ENCODE data around the gene MPRIP.

Gene MPRIP

GRCh38 chr17:17081304-17081940, 39.2 kb downstream of the MPRIP start:
- no peak for TF ChIP-seq TAF1 (IDR thresholded peaks at IDR 0.05; ENCODE audit: borderline replicate concordance, insufficient read depth, low read length)
- no peak for TF ChIP-seq SIN3A (IDR thresholded peaks at IDR 0.05; ENCODE audit: borderline replicate concordance, insufficient read depth, low read length)
- TF ChIP-seq POLR2AphosphoS5 (IDR thresholded peaks at IDR 0.05; ENCODE audit: low read depth, low read length): no peak
- no peak for TF ChIP-seq REST (IDR thresholded peaks at IDR 0.05; ENCODE audit: insufficient read depth in 1 of 2, low read depth in 2 of 2, low read length in 2 of 2)
- no peak for TF ChIP-seq FOXP2 (optimal IDR thresholded peaks at IDR 0.05; ENCODE audit: borderline replicate concordance, extremely low read depth, extremely low read length, insufficient read depth)

GRCh38 chr17:17082878-17083277, 40.6 kb downstream of the MPRIP start:
- TF ChIP-seq TAF1 (IDR thresholded peaks at IDR 0.05; ENCODE audit: borderline replicate concordance, insufficient read depth, low read length) (no peak), REST (IDR thresholded peaks at IDR 0.05; ENCODE audit: insufficient read depth in 1 of 2, low read depth in 2 of 2, low read length in 2 of 2) (no peak)

GRCh38 chr17:17084317-17084835, 42.1 kb downstream of the MPRIP start:
- TF ChIP-seq REST (IDR thresholded peaks at IDR 0.05; ENCODE audit: insufficient read depth in 1 of 2, low read depth in 2 of 2, low read length in 2 of 2) (no peak), FOXP2 (optimal IDR thresholded peaks at IDR 0.05; ENCODE audit: borderline replicate concordance, extremely low read depth, extremely low read length, insufficient read depth) (no peak), POLR2AphosphoS5 (IDR thresholded peaks at IDR 0.05; ENCODE audit: low read depth, low read length) (no peak), TAF1 (IDR thresholded peaks at IDR 0.05; ENCODE audit: borderline replicate concordance, insufficient read depth, low read length) (no peak), SIN3A (IDR thresholded peaks at IDR 0.05; ENCODE audit: borderline replicate concordance, insufficient read depth, low read length) (no peak)

- no peak for TF ChIP-seq FOXP2 (optimal IDR thresholded peaks at IDR 0.05; ENCODE audit: borderline replicate concordance, extremely low read depth, extremely low read length, insufficient read depth)
- TF ChIP-seq TAF1 (IDR thresholded peaks at IDR 0.05; ENCODE audit: borderline replicate concordance, insufficient read depth, low read length): no peak
- no peak for TF ChIP-seq SIN3A (IDR thresholded peaks at IDR 0.05; ENCODE audit: borderline replicate concordance, insufficient read depth, low read length)
- no peak for TF ChIP-seq POLR2AphosphoS5 (IDR thresholded peaks at IDR 0.05; ENCODE audit: low read depth, low read length)
- no peak for TF ChIP-seq REST (IDR thresholded peaks at IDR 0.05; ENCODE audit: insufficient read depth in 1 of 2, low read depth in 2 of 2, low read length in 2 of 2)
Measured at GRCh38 chr17:17084941-17085340, 42.7 kb downstream of the MPRIP start.

- no peak for TF ChIP-seq TAF1 (IDR thresholded peaks at IDR 0.05; ENCODE audit: borderline replicate concordance, insufficient read depth, low read length)
- TF ChIP-seq REST (IDR thresholded peaks at IDR 0.05; ENCODE audit: insufficient read depth in 1 of 2, low read depth in 2 of 2, low read length in 2 of 2): no peak
- no peak for TF ChIP-seq POLR2AphosphoS5 (IDR thresholded peaks at IDR 0.05; ENCODE audit: low read depth, low read length)
- TF ChIP-seq SIN3A (IDR thresholded peaks at IDR 0.05; ENCODE audit: borderline replicate concordance, insufficient read depth, low read length): no peak
- TF ChIP-seq FOXP2 (optimal IDR thresholded peaks at IDR 0.05; ENCODE audit: borderline replicate concordance, extremely low read depth, extremely low read length, insufficient read depth): no peak
Measured at GRCh38 chr17:17086585-17086984, 44.3 kb downstream of the MPRIP start.
